Suprapubic skin (tissue), 4 donors: Measurements from ENCODE around the gene COQ7. TPM values are rescaled to one million over a fixed set of nuclear protein-coding genes. Genes with fewer than 3 reads are reported as not detected.

ENCODE experiments used
- DNase-seq, 2 donors: peaks; one replicate each; pipeline ENCODE4 v3.0.0-alpha.2; 2019; ENCODE audit warnings: low spot score in 2 of 2
- H3K27ac ChIP-seq: fragments of 200-600 bp; sonication (generic); one replicate; pipeline ENCODE4 v1.5.1; 2019
- H3K27me3 ChIP-seq: fragments of 200-600 bp; sonication (generic); one replicate; pipeline ENCODE4 v1.5.1; 2019
- H3K36me3 ChIP-seq: fragments of 200-600 bp; sonication (generic); one replicate; pipeline ENCODE4 v1.5.1; 2019
- H3K4me1 ChIP-seq: fragments of 200-600 bp; sonication (generic); one replicate; pipeline ENCODE4 v1.5.1; 2019
- H3K4me3 ChIP-seq: fragments of 200-600 bp; sonication (generic); one replicate; pipeline ENCODE4 v1.5.1; 2019; ENCODE audit warnings: mild to moderate bottlenecking
- H3K9me3 ChIP-seq: fragments of 200-600 bp; sonication (generic); one replicate; pipeline ENCODE4 v1.5.1; 2019
- CTCF ChIP-seq, 2 donors: fragments of 200-600 bp in 1 of 2; fragments of 450-650 bp in 1 of 2; sonication (generic) in 1 of 2; IDR thresholded peaks; one replicate each; pipeline ENCODE4 v1.5.1; 2016 to 2019; ENCODE audit warnings: antibody characterized with exemption in 2 of 2, mild to moderate bottlenecking in 1 of 2, moderate library complexity in 1 of 2
- EP300 ChIP-seq: sonication (generic); formaldehyde crosslinking; IDR thresholded peaks from one replicate; pipeline ENCODE4 v1.6.1; 2017; ENCODE audit warnings: antibody characterized with exemption
- POLR2A ChIP-seq, 2 donors: fragments of 450-650 bp; IDR thresholded peaks; one replicate each; pipeline ENCODE4 v1.6.1; 2017; ENCODE audit warnings: antibody characterized with exemption in 2 of 2, mild to moderate bottlenecking in 2 of 2, moderate library complexity in 2 of 2
- POLR2AphosphoS5 ChIP-seq, 3 donors: sonication (generic); formaldehyde crosslinking; IDR thresholded peaks; one replicate each; pipeline ENCODE4 v1.6.1; 2017; ENCODE audit warnings: antibody characterized with exemption in 3 of 3
- WGBS: methylation state at CpG from one replicate; pipeline ENCODE4 v1.1.5; 2018; 5-methylcytosine and 5-hydroxymethylcytosine counted together
- total RNA-seq, 4 donors: library from RNA; depleted of rRNA; stranded (reverse); fragments of >200 nt; gene quantifications; one replicate each; pipeline ENCODE4 v1.1.0, GENCODE V29; 2016

The COQ7 gene
- total RNA-seq, 4 donors from 2014 or later: 7.6 to 19.2 (median 12.0) TPM

GRCh38 chr16:19073863-19074262, 6.4 kb downstream of the COQ7 start:
- no peak for DNase-seq
- no peaks in the 10 kb centered on the region for H3K27me3 ChIP-seq
- no peaks in the 10 kb centered on the region for H3K9me3 ChIP-seq
- H3K36me3 ChIP-seq: peaks cover 68% of the 10 kb centered on the region
- H3K4me3 ChIP-seq: no peak overlapping the region
- H3K4me1 ChIP-seq: peaks cover 6% of the 10 kb centered on the region
- 83% methylated on average over 7 of the region's 7 CpGs for WGBS
- no peak for TF ChIP-seq POLR2AphosphoS5 (IDR thresholded peaks at IDR 0.05)
- no peak overlapping the region for H3K27ac ChIP-seq

- no peak for DNase-seq
- H3K4me1 ChIP-seq: peaks cover 3% of the 10 kb centered on the region
- TF ChIP-seq EP300 (no peak), CTCF (IDR thresholded peaks at IDR 0.05) (no peak), POLR2AphosphoS5 (IDR thresholded peaks at IDR 0.05) (no peak), POLR2A (IDR thresholded peaks at IDR 0.05) (no peak)
- H3K27me3 ChIP-seq: no peaks in the 10 kb centered on the region
- H3K4me3 ChIP-seq: no peak overlapping the region
- WGBS: 94% methylated on average over 12 of the region's 12 CpGs
- no peaks in the 10 kb centered on the region for H3K9me3 ChIP-seq
- peaks cover 74% of the 10 kb centered on the region for H3K36me3 ChIP-seq
- H3K27ac ChIP-seq: no peak overlapping the region
Observed at GRCh38 chr16:19075511-19075910, 8.1 kb downstream of the COQ7 start.

GRCh38 chr16:19077879-19078278, 10.5 kb downstream of the COQ7 start:
- Histone ChIP-seq H3K4me1 (no peaks in the 10 kb centered on the region), H3K9me3 (no peaks in the 10 kb centered on the region), H3K4me3 (no peak overlapping the region), H3K27me3 (no peaks in the 10 kb centered on the region), H3K36me3 (peaks cover 72% of the 10 kb centered on the region), H3K27ac (no peak overlapping the region)
- no peak for TF ChIP-seq EP300
- no peak for TF ChIP-seq CTCF (IDR thresholded peaks at IDR 0.05)
- no peak for TF ChIP-seq POLR2AphosphoS5 (IDR thresholded peaks at IDR 0.05)
- no peak for TF ChIP-seq POLR2A (IDR thresholded peaks at IDR 0.05)
- DNase-seq: no peak
- WGBS: 92% methylated on average over 6 of the region's 6 CpGs

GRCh38 chr16:19083670-19084069, 16.3 kb downstream of the COQ7 start:
- no peak for TF ChIP-seq CTCF (IDR thresholded peaks at IDR 0.05)
- no peak for TF ChIP-seq EP300
- TF ChIP-seq POLR2A (IDR thresholded peaks at IDR 0.05): no peak
- TF ChIP-seq POLR2AphosphoS5 (IDR thresholded peaks at IDR 0.05): no peak
- no peak for DNase-seq
- Histone ChIP-seq H3K27me3 (no peaks in the 10 kb centered on the region), H3K4me1 (peaks cover 12% of the 10 kb centered on the region), H3K27ac (no peak overlapping the region), H3K9me3 (no peaks in the 10 kb centered on the region), H3K36me3 (peaks cover 17% of the 10 kb centered on the region), H3K4me3 (no peak overlapping the region)
- 93% methylated on average over 1 of the region's 1 CpG for WGBS

DNA sequence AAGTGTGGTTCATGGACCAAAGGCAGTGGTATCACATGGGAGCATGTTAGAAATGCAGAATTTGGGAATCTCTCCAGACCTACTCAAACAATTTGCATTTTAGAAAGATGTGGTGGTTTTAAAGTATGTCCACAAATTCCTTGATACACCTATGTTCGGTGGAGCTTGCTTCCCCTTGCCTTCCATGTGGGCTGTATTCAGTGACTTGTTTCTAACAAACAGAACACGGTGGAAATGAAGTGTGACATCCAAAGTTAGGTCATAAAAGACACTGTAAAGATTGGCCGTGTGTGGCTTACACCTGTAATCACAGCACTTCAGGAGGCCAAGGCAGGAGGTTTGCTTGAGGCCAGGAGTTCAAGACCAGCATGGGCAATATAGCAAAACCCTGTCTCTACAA, 16.7 kb downstream of the COQ7 start:
- DNase-seq: no peak
- Histone ChIP-seq H3K9me3 (no peaks in the 10 kb centered on the region), H3K4me1 (peaks cover 12% of the 10 kb centered on the region), H3K27me3 (no peaks in the 10 kb centered on the region), H3K4me3 (no peak overlapping the region), H3K27ac (no peak overlapping the region), H3K36me3 (peaks cover 12% of the 10 kb centered on the region)
- no peak for TF ChIP-seq CTCF (IDR thresholded peaks at IDR 0.05)
- TF ChIP-seq POLR2AphosphoS5 (IDR thresholded peaks at IDR 0.05): no peak
- no peak for TF ChIP-seq POLR2A (IDR thresholded peaks at IDR 0.05)
- no peak for TF ChIP-seq EP300
- WGBS: 80% methylated on average over 3 of the region's 3 CpGs

DNA sequence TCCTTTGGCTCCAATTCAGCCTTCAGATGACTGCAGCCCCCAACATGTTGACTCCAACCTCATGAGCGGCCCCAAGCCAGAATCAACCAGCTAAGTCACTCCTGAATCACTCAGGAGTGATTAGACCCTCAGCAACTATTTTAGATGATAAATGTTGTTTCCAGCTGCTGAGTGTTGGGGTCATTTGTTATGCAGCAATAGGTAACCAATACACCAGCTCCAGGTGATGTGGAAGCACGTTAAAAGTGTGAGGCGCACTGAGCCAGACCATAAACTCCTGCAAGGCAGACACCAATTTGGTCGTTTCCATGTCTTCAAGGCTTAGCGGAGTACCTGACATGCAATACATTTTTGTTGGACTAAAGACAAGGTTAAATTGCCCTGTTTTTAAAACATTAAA, 17.5 kb downstream of the COQ7 start:
- Histone ChIP-seq H3K9me3 (no peaks in the 10 kb centered on the region), H3K4me3 (no peak overlapping the region), H3K4me1 (peaks cover 12% of the 10 kb centered on the region), H3K27ac (no peak overlapping the region), H3K36me3 (peaks cover 10% of the 10 kb centered on the region), H3K27me3 (no peaks in the 10 kb centered on the region)
- WGBS: 91% methylated on average over 5 of the region's 5 CpGs
- TF ChIP-seq POLR2AphosphoS5 (IDR thresholded peaks at IDR 0.05) (no peak), CTCF (IDR thresholded peaks at IDR 0.05) (no peak), POLR2A (IDR thresholded peaks at IDR 0.05) (no peak), EP300 (no peak)
- DNase-seq: no peak
